Mammary epithelial cell (primary cell): ENCODE measurements around the gene DYNLT1.

Experiments used
- CTCF ChIP-seq, 2 donors: IDR thresholded peaks in 1 of 2; conservative IDR thresholded peaks in 1 of 2; 2 replicates each; pipeline ENCODE4 v1.5.1; 2011 to 2012; ENCODE audit warnings: inconsistent platforms in 2 of 2, low read length in 2 of 2, mild to moderate bottlenecking in 2 of 2, control low read depth in 1 of 2, low read depth in 1 of 2; ENCODE audit not compliant: insufficient read depth in 1 of 2; ENCODE audit errors: extremely low read depth in 1 of 2
- EZH2 ChIP-seq: IDR thresholded peaks from 2 replicates; pipeline ENCODE4 v1.6.1; 2012; ENCODE audit warnings: low read length, inconsistent platforms, borderline replicate concordance

GRCh38 chr6:158672726-158673125 is 28.2 kb upstream of the DYNLT1 start:
- TF ChIP-seq CTCF (conservative IDR thresholded peaks at IDR 0.05 in 1 of 2, IDR thresholded peaks at IDR 0.05 in 1 of 2; ENCODE audit: extremely low read depth in 1 of 2, insufficient read depth in 1 of 2, low read depth in 1 of 2, low read length in 2 of 2) (no peak), EZH2 (no peak)
